Cardiac muscle cell (in vitro differentiated cells and primary cell): Measurements from ENCODE around the gene GNAT3. TPM values are rescaled to one million over a fixed set of nuclear protein-coding genes. Genes with fewer than 3 reads are reported as not detected.

Source experiments
- DNase-seq, 2 donors: peaks; one replicate each; pipeline versions ENCODE4 v3.0.0 to v3.0.0-alpha.2; 2010 to 2017; ENCODE audit warnings: low read depth in 1 of 2, low spot score in 1 of 2
- H3K27ac ChIP-seq: fragments of 200-600 bp; sonication (generic); 2 replicates; pipeline ENCODE4 v1.5.1; 2016
- H3K27me3 ChIP-seq: fragments of 200-600 bp; sonication (generic); 2 replicates; pipeline ENCODE4 v1.6.0; 2016; ENCODE audit warnings: control low read depth
- H3K36me3 ChIP-seq: fragments of 200-600 bp; sonication (generic); 2 replicates; pipeline ENCODE4 v1.5.1; 2016; ENCODE audit warnings: control low read depth
- H3K4me1 ChIP-seq: fragments of 200-600 bp; sonication (generic); 2 replicates; pipeline ENCODE4 v1.8.1; 2017; ENCODE audit warnings: low read depth, mild to moderate bottlenecking, mixed run types
- H3K4me3 ChIP-seq: fragments of 200-600 bp; sonication (generic); 2 replicates; pipeline ENCODE4 v1.5.1; 2016; ENCODE audit warnings: mild to moderate bottlenecking
- H3K9me3 ChIP-seq: fragments of 200-600 bp; sonication (generic); 2 replicates; pipeline ENCODE4 v1.5.1; 2017; ENCODE audit warnings: low read depth, mild to moderate bottlenecking, control low read depth
- CTCF ChIP-seq: IDR thresholded peaks from 2 replicates; pipeline ENCODE4 v1.5.1; 2012; ENCODE audit warnings: low read depth, mild to moderate bottlenecking, low read length
- polyA plus RNA-seq: library from polyadenylated mRNA; unstranded; fragments of >200 nt; fragmentation: Nextera tagmentation; extraction: Ambion mirVana; gene quantifications from 2 replicates; pipeline ENCODE4 v1.2.1, GENCODE V29; 2016
- total RNA-seq: library from RNA; depleted of rRNA; stranded (reverse); fragments of >200 nt; gene quantifications from 2 replicates; pipeline ENCODE4 v1.2.3, GENCODE V29; 2016

Gene GNAT3
- total and polyA plus RNA-seq, 2 experiments from 2014 or later = not detected

DNA sequence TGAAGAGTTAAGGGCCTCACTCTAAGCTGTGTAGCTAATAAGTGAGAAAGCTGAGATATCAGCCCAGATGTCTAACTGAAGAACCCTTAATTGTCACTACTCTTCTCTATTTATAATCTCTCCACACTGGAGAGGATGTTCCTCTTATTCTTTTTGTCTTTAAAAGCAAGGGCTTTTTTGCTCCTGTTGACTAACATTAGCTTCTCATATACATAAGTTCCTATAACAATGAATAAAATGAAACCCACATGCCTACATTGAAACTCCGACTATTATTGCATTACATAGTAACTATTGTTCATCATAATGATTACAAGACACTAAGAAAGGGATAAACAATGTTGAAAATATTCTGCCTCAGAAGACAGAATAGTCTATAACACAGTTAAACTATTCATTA lies 67.1 kb downstream of the GNAT3 start:
- TF ChIP-seq CTCF = no peak
- Histone ChIP-seq H3K4me3 (no peak overlapping the region), H3K9me3 (no peaks in the 10 kb centered on the region)

GRCh38 chr7:80443325-80443724 lies 68.5 kb downstream of the GNAT3 start:
- Histone ChIP-seq H3K27me3 (no peaks in the 10 kb centered on the region), H3K4me3 (no peak overlapping the region), H3K27ac (no peak overlapping the region), H3K9me3 (no peaks in the 10 kb centered on the region), H3K36me3 (no peaks in the 10 kb centered on the region), H3K4me1 (peaks cover 4% of the 10 kb centered on the region)
- TF ChIP-seq CTCF = no peak
- peak in 1 of 2 donors; percentile 19 for DNase-seq

More for the DNA sequence above, 67.1 kb downstream of the GNAT3 start:
- Histone ChIP-seq H3K27ac (no peak overlapping the region), H3K27me3 (no peaks in the 10 kb centered on the region), H3K4me1 (peaks cover 4% of the 10 kb centered on the region), H3K36me3 (no peaks in the 10 kb centered on the region)
- DNase-seq = no peak

GRCh38 chr7:80440883-80441282 lies 71.0 kb downstream of the GNAT3 start:
- TF ChIP-seq CTCF = no peak
- no peaks in the 10 kb centered on the region for H3K9me3 ChIP-seq
- peaks cover 4% of the 10 kb centered on the region for H3K4me1 ChIP-seq
- H3K4me3 ChIP-seq = no peak overlapping the region
- peak in 1 of 2 donors; percentile 34 for DNase-seq
- H3K27ac ChIP-seq = no peak overlapping the region
- H3K27me3 ChIP-seq = no peaks in the 10 kb centered on the region
- no peaks in the 10 kb centered on the region for H3K36me3 ChIP-seq

GRCh38 chr7:80439894-80440821 lies 71.7 kb downstream of the GNAT3 start:
- DNase-seq = peak in 1 of 2 donors; percentile 81
- H3K27me3 ChIP-seq = no peaks in the 10 kb centered on the region
- H3K4me3 ChIP-seq = no peak overlapping the region
- no peaks in the 10 kb centered on the region for H3K9me3 ChIP-seq
- no peaks in the 10 kb centered on the region for H3K36me3 ChIP-seq
- no peak overlapping the region for H3K27ac ChIP-seq
- TF ChIP-seq CTCF = no peak
- H3K4me1 ChIP-seq = peaks cover 4% of the 10 kb centered on the region

DNA sequence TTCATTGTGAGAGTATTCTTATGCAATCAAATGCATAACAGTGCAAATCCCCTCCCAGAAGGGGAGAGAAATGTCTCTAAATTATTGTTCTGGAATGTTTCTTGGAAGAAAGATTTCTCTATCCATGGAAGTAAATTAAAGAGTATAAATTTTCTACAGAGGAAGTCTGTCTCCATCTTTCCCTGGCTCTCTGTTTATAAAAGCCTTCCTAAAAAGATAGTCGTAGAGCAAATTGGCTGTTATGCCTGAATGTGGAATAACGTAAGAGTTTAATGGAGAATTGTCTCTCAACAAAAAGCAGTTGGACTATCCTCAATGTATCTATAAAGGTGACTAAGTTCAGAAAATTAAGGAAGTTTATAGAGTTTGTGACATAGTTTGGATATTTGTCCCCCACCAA lies 76.3 kb downstream of the GNAT3 start:
- DNase-seq = no peak
- no peak for TF ChIP-seq CTCF
- Histone ChIP-seq H3K27ac (no peak overlapping the region), H3K27me3 (no peaks in the 10 kb centered on the region), H3K36me3 (no peaks in the 10 kb centered on the region), H3K4me1 (no peaks in the 10 kb centered on the region), H3K4me3 (no peak overlapping the region), H3K9me3 (no peaks in the 10 kb centered on the region)
